GM13977 (cell line): ENCODE measurements around the gene PIM3.

Experiments used
- DNase-seq: peaks from one replicate; pipeline ENCODE4 v3.0.0; 2012; ENCODE audit warnings: low spot score
- in situ Hi-C: fragments of 300-500 bp; cut with MboI; formaldehyde crosslinking; loops from one replicate; pipeline ENCODE4 v1.12.0; 2022; ENCODE audit warnings: low sequenced_read_pairs, low pct_unique_long_range_greater_than_20kb, mixed read lengths, inconsistent platforms; ENCODE audit not compliant: unreplicated experiment
- TF ChIP-seq, protein P1 (sequence below): IDR thresholded peaks from 2 replicates; pipeline ENCODE4 v1.5.1; 2012; ENCODE audit warnings: mild to moderate bottlenecking, control low read depth; ENCODE audit not compliant: insufficient read depth; ENCODE audit errors: extremely low read depth, missing control alignments

PIM3 gene

DNA sequence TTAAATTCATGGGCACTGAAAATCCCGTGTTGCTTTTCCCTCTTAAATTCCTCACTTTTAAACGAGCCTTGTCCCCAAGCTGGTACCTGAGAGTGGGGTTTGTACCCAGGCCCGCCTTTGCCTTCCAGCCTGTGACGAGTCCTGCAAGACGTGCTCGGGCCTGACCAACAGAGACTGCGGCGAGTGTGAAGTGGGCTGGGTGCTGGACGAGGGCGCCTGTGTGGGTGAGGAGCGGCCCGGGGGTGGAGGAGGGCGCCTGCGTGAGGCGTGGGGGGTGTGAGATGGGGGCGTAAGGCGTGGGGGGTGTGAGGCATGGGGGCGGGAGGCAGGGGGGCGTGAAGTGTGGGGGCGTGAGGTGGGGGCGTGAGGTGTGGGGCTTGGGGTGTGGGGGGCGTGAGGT lies 38.1 kb upstream of the PIM3 start:
- TF ChIP-seq, protein P1, sequence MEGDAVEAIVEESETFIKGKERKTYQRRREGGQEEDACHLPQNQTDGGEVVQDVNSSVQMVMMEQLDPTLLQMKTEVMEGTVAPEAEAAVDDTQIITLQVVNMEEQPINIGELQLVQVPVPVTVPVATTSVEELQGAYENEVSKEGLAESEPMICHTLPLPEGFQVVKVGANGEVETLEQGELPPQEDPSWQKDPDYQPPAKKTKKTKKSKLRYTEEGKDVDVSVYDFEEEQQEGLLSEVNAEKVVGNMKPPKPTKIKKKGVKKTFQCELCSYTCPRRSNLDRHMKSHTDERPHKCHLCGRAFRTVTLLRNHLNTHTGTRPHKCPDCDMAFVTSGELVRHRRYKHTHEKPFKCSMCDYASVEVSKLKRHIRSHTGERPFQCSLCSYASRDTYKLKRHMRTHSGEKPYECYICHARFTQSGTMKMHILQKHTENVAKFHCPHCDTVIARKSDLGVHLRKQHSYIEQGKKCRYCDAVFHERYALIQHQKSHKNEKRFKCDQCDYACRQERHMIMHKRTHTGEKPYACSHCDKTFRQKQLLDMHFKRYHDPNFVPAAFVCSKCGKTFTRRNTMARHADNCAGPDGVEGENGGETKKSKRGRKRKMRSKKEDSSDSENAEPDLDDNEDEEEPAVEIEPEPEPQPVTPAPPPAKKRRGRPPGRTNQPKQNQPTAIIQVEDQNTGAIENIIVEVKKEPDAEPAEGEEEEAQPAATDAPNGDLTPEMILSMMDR = no peak
- no peak for DNase-seq
- in situ Hi-C loops = no loop called here

DNA sequence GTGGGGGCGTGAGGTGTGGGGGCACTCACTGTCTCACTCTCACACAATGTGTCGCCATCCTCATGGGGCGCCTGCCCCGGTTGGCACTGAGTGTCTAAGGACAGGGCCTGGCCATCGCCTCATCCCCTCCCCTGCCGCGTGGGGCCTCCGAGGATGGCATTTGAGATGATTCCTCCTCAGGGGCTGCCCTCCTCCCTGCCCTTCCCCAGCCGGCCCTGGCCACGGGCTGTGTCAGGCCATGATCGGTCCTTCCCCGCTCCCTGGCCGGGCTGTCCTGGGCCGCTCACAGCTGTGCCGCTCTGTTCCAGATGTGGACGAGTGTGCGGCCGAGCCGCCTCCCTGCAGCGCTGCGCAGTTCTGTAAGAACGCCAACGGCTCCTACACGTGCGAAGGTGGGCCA lies 37.6 kb upstream of the PIM3 start:
- no peak for DNase-seq
- TF ChIP-seq, protein P1 = no peak
- in situ Hi-C loops = no loop called here

DNA sequence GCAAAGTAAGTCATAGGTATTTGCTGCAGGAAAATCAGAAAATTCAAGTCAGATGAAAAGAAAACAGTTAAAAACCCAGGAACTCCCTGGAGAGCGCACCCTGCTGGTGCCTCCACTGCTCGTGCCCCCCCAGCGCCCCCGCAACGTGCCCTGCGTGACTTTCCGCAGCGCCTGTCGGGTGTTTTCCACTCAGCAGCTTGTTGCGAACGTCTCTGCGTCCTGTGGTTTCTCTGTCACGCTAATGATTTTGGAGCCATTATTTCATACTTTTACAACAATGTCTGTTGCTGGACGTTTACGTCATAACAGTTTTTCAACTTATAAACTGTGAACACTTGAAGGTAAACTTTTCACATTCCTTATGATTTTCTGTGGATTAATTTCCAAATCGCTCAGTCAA lies 37.1 kb upstream of the PIM3 start:
- DNase-seq = peak; percentile 78
- TF ChIP-seq, protein P1 = peak; percentile 62
- in situ Hi-C loops = no loop called here

DNA sequence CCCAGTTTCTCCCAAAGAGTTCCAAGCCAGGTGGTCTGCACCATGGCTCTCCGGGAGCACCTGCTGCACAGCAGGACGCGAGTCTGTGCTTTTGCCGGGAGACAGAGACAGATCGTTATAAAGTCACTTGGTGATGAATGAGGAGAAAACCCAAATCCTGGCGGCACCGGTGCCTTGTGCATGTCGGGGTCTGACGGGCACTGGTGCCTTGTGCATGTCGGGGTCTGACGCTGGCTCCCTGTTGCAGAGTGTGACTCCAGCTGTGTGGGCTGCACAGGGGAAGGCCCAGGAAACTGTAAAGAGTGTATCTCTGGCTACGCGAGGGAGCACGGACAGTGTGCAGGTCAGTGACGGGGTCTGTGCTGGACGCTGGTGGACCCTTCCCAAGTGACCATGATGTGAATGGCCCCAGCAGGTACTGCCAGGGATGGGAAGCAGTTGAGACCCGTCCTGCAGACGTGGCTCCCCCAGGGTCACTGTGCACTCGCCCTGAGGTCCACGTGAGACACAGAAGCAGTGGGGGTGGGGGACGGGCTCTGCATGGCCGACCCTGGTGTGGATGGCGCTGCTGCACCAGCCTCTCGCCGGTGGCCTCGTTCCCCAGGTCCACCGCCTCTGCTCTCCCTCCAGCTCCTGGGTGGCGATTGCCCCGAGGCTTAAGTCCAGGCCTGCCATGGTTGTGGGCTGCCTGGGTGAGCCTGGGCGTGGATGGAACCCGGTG lies 36.3 kb upstream of the PIM3 start:
- TF ChIP-seq, protein P1 = no peak
- in situ Hi-C loops = no loop called here
- DNase-seq = no peak

DNA sequence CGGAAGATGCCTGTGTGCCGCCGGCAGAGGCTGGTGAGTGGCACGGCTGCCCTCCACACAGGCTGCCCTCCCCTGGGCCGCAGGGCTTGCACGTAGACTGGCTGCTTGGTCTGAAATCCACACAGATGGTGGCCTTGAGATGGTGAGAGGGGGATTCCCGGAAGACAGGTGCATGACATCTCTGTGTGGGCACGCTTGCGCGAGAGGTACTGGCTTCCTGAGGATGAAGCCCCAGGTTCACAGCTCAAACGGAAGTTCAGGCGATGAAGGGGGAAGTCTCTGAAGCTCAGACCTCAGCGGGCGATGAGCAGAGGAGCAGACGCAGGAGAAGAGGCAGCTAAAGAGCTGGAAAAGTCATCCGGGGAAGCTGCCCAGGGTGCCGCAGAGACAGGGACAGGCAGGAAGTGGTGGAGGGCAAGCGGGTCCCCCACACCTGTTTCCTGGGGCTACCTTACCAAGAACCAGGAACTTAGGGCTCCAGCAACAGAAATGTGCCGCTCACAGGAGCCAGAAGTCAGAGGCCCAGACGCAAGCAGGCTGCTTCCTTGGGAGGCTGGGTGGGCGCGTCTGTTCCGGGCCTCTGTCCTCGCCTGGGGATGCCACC lies 34.9 kb upstream of the PIM3 start:
- in situ Hi-C loops = loop anchor here (25.0 kb wide), 1 partner anchor 112 kb away; no protein-coding TSS in a partner anchor
- TF ChIP-seq, protein P1 = no peak
- peak; percentile 82 for DNase-seq

DNA sequence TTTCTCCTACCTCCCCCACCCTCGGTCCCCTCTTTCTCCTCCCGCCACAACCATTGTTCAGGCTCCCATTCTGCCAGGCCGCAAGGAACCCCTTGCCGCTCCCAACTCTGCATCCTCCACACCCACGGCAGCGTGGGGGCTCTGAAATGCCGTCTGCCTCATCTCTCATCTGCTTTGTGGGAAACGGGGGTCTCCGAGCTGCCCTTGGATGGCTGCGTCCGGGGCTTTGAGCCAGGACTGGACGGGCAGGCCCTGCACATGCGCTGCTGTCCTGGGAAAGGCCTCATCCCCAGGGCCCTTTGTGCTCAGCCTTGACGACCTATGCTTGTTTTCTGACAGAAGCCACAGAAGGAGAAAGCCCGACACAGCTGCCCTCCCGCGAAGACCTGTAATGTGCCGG lies 33.7 kb upstream of the PIM3 start:
- in situ Hi-C loops = loop anchor here (25.0 kb wide), 1 partner anchor 110 kb away; no protein-coding TSS in a partner anchor
- TF ChIP-seq, protein P1 = no peak
- no peak for DNase-seq
